WTC11 (cell line): ENCODE measurements around the gene RELT.

ENCODE experiments used
- CREB1 ChIP-seq: sonication (generic); formaldehyde crosslinking; IDR thresholded peaks from 2 replicates; pipeline ENCODE4 v1.8.0; 2023; ENCODE audit warnings: mild to moderate bottlenecking, missing genetic modification reagents
- ESRRA ChIP-seq: sonication (generic); formaldehyde crosslinking; IDR thresholded peaks from 2 replicates; pipeline ENCODE4 v1.8.1; 2022; ENCODE audit warnings: mild to moderate bottlenecking, missing genetic modification reagents, borderline replicate concordance
- FOXK1 ChIP-seq: sonication (generic); formaldehyde crosslinking; IDR thresholded peaks from 2 replicates; pipeline ENCODE4 v1.8.0; 2022; ENCODE audit warnings: mild to moderate bottlenecking, moderate library complexity, missing genetic modification reagents
- FOXP1 ChIP-seq: sonication (generic); formaldehyde crosslinking; IDR thresholded peaks from 2 replicates; pipeline ENCODE4 v1.8.0; 2022; ENCODE audit warnings: missing genetic modification reagents, mild to moderate bottlenecking, moderate library complexity, borderline replicate concordance
- NFE2L1 ChIP-seq: sonication (generic); formaldehyde crosslinking; IDR thresholded peaks from 2 replicates; pipeline ENCODE4 v1.8.1; 2023; ENCODE audit warnings: missing genetic modification reagents
- SMAD4 ChIP-seq: sonication (generic); formaldehyde crosslinking; IDR thresholded peaks from 2 replicates; pipeline ENCODE4 v1.8.0; 2022; ENCODE audit warnings: mild to moderate bottlenecking, missing genetic modification reagents
- TEAD4 ChIP-seq: sonication (generic); formaldehyde crosslinking; IDR thresholded peaks from 2 replicates; pipeline ENCODE4 v1.8.0; 2022; ENCODE audit warnings: mild to moderate bottlenecking, missing genetic modification reagents
- ZNF263 ChIP-seq: sonication (generic); formaldehyde crosslinking; IDR thresholded peaks from 2 replicates; pipeline ENCODE4 v1.8.1; 2022; ENCODE audit warnings: low read depth, mild to moderate bottlenecking, moderate library complexity, missing genetic modification reagents
- TF ChIP-seq, protein P1 (sequence below): fragments of 200-600 bp; IDR thresholded peaks from 2 replicates; pipeline ENCODE4 v1.8.0; 2022; ENCODE audit warnings: antibody characterized with exemption
- TF ChIP-seq, protein P2 (sequence below): sonication (generic); formaldehyde crosslinking; IDR thresholded peaks from 2 replicates; pipeline ENCODE4 v1.8.1; 2023; ENCODE audit warnings: mild to moderate bottlenecking, missing genetic modification reagents
- TF ChIP-seq, protein P3 (sequence below): sonication (generic); formaldehyde crosslinking; IDR thresholded peaks from 2 replicates; pipeline ENCODE4 v1.8.1; 2022; ENCODE audit warnings: low read depth, missing genetic modification reagents, borderline replicate concordance
- TF ChIP-seq, protein P4 (sequence below): sonication (generic); formaldehyde crosslinking; IDR thresholded peaks from 2 replicates; pipeline ENCODE4 v1.8.1; 2022; ENCODE audit warnings: low read depth, mild to moderate bottlenecking, moderate library complexity, missing genetic modification reagents, borderline replicate concordance
- TF ChIP-seq, protein P5 (sequence below): sonication (generic); formaldehyde crosslinking; IDR thresholded peaks from 2 replicates; pipeline ENCODE4 v1.8.0; 2022; ENCODE audit warnings: mild to moderate bottlenecking, missing genetic modification reagents
- TF ChIP-seq, protein P6 (sequence below): sonication (generic); formaldehyde crosslinking; IDR thresholded peaks from 2 replicates; pipeline ENCODE4 v1.8.0; 2022; ENCODE audit warnings: mild to moderate bottlenecking, missing genetic modification reagents

DNA sequence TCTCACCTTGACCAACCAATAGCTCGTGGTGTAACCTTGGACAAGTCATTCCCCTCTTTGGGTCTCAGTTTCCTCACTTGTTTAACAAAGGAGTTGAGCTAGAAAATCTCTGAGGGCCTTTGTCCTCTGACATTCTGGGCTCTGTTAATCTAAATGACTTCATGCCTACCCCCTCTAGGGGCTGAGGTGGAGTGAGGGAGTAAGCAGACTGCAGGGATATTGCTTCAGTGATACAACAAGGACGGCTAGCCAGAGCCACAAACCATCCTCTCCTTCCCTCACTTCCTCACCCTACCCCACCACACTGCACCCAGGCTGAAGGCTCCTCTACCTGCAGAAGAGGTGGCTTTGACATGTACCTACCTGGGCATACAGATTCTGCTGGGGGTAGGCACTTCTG lies 34.8 kb downstream of the RELT start:
- TF ChIP-seq, protein P1, sequence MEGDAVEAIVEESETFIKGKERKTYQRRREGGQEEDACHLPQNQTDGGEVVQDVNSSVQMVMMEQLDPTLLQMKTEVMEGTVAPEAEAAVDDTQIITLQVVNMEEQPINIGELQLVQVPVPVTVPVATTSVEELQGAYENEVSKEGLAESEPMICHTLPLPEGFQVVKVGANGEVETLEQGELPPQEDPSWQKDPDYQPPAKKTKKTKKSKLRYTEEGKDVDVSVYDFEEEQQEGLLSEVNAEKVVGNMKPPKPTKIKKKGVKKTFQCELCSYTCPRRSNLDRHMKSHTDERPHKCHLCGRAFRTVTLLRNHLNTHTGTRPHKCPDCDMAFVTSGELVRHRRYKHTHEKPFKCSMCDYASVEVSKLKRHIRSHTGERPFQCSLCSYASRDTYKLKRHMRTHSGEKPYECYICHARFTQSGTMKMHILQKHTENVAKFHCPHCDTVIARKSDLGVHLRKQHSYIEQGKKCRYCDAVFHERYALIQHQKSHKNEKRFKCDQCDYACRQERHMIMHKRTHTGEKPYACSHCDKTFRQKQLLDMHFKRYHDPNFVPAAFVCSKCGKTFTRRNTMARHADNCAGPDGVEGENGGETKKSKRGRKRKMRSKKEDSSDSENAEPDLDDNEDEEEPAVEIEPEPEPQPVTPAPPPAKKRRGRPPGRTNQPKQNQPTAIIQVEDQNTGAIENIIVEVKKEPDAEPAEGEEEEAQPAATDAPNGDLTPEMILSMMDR: no peak
- TF ChIP-seq, protein P2, sequence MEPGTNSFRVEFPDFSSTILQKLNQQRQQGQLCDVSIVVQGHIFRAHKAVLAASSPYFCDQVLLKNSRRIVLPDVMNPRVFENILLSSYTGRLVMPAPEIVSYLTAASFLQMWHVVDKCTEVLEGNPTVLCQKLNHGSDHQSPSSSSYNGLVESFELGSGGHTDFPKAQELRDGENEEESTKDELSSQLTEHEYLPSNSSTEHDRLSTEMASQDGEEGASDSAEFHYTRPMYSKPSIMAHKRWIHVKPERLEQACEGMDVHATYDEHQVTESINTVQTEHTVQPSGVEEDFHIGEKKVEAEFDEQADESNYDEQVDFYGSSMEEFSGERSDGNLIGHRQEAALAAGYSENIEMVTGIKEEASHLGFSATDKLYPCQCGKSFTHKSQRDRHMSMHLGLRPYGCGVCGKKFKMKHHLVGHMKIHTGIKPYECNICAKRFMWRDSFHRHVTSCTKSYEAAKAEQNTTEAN (CRISPR knock-in tag): no peak
- TF ChIP-seq, protein P3, sequence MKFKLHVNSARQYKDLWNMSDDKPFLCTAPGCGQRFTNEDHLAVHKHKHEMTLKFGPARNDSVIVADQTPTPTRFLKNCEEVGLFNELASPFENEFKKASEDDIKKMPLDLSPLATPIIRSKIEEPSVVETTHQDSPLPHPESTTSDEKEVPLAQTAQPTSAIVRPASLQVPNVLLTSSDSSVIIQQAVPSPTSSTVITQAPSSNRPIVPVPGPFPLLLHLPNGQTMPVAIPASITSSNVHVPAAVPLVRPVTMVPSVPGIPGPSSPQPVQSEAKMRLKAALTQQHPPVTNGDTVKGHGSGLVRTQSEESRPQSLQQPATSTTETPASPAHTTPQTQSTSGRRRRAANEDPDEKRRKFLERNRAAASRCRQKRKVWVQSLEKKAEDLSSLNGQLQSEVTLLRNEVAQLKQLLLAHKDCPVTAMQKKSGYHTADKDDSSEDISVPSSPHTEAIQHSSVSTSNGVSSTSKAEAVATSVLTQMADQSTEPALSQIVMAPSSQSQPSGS (CRISPR knock-in tag): no peak
- TF ChIP-seq CREB1 (CRISPR knock-in tag) (no peak), TEAD4 (CRISPR knock-in tag) (no peak), ESRRA (CRISPR knock-in tag) (no peak), NFE2L1 (CRISPR knock-in tag) (no peak), ZNF263 (CRISPR knock-in tag) (no peak), FOXP1 (CRISPR knock-in tag) (no peak), FOXK1 (CRISPR knock-in tag) (no peak), SMAD4 (CRISPR knock-in tag) (no peak)
- TF ChIP-seq, protein P4, sequence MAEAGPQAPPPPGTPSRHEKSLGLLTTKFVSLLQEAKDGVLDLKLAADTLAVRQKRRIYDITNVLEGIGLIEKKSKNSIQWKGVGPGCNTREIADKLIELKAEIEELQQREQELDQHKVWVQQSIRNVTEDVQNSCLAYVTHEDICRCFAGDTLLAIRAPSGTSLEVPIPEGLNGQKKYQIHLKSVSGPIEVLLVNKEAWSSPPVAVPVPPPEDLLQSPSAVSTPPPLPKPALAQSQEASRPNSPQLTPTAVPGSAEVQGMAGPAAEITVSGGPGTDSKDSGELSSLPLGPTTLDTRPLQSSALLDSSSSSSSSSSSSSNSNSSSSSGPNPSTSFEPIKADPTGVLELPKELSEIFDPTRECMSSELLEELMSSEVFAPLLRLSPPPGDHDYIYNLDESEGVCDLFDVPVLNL (CRISPR knock-in tag): no peak
- TF ChIP-seq, protein P5, sequence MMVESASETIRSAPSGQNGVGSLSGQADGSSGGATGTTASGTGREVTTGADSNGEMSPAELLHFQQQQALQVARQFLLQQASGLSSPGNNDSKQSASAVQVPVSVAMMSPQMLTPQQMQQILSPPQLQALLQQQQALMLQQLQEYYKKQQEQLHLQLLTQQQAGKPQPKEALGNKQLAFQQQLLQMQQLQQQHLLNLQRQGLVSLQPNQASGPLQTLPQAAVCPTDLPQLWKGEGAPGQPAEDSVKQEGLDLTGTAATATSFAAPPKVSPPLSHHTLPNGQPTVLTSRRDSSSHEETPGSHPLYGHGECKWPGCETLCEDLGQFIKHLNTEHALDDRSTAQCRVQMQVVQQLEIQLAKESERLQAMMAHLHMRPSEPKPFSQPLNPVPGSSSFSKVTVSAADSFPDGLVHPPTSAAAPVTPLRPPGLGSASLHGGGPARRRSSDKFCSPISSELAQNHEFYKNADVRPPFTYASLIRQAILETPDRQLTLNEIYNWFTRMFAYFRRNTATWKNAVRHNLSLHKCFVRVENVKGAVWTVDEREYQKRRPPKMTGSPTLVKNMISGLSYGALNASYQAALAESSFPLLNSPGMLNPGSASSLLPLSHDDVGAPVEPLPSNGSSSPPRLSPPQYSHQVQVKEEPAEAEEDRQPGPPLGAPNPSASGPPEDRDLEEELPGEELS (CRISPR knock-in tag): no peak
- TF ChIP-seq, protein P6, sequence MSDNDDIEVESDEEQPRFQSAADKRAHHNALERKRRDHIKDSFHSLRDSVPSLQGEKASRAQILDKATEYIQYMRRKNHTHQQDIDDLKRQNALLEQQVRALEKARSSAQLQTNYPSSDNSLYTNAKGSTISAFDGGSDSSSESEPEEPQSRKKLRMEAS (CRISPR knock-in tag): no peak
